HG03520 (cell line): Measurements from ENCODE around the gene TAF4.

Source experiments
- ATAC-seq: cut with Tn5 transposase; IDR thresholded peaks from one replicate; pipeline ENCODE4 v1.9.1; 2021; ENCODE audit warnings: mild to moderate bottlenecking, moderate library complexity; ENCODE audit not compliant: unreplicated experiment

The TAF4 gene

DNA sequence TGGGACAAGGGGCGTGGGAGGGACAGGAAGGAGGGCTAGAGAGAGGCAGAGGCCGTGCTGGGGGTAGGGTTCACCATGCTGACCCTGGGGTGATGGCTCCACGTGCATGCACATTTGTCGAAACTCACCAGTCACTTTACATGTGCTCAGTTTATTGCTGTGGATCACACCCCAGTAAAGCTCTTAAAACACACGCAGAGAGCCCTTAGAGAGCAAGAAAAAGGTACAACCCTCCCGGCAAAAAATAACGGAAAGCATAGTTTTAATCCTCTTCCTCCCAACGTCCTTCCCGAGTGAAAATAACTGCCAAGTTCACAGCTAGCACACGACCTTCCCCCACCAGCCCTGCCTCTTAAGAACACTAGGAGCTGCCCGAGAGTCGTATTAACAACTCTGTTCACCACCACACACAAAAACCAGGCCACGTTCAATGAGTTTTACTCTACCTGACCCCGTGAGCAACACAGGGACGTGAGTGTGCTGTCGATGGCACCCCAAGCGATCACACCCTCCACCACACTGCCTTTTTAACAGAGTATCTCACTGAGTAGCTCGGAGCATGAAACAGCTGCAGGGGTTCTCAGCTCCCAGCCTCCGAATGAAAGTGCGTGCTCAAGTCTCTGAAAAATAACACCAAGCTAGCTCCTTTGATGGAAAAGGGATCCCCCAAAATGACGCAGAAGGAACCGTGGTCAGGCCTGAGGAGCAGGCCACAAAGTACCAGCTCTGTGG lies 39.7 kb downstream of the TAF4 start:
- no peak for ATAC-seq

DNA sequence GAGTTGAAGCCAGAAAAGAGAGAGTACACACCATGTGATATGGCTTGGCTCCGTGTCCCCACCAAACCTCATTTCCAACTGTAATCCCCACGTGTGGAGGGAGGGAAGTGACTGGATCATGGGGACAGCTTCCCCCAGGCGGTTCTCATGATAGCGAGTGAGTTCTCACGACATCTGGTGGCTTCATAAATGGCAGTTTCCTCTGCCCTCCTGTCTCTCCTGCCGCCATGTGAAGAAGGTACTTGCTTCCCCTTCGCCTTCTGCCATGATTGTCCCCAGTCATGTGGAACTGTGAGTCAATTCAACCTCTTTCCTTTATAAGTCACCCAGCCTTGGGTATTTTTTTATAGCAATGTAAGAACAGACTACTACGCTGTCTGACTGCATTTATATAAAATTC lies 40.3 kb downstream of the TAF4 start:
- ATAC-seq = no peak

DNA sequence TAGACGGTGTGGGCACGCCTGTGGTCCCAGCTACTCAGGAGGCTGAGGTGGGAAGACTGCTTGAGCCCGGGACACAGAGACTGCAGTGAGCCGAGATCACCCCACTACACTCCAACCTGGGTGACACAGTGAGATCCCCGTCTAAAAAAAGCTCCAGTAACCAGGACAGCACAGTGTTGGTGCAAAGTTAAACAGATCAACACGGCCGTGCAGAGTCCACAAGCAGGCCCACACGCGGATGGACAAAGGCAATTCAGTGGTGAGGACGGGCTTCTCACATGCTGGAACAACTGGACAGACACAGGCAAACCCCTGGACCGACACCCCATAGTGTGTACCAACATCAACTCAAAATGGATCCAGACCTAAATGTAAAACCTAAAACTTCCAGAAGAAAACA lies 41.7 kb downstream of the TAF4 start:
- ATAC-seq = no peak

DNA sequence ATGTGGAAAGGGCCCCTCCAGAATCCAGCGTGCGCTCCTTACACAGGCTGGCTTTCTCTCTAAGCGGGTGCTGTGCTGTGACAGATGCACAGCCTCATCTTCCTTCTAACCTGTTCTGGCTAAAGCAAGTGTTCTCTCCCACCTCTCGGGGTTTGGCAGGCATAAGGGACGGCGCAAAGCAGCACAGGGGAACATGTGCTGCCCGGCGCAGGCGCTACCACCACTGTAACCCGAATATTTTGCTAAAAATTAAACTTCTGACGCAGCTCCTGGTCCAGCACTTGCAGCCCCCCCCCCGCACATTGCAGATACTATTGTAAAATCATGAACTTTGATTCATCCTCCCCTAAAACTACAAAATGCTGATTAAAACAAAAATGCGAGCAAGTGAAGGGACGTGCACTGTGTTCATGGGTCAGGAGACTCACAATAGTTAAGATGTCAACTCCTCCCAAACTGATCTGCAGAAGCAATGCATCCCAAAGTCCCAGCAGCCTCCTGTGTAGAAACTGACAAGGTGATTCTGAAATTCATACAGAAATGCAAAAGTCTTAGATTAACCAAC lies 43.0 kb downstream of the TAF4 start:
- no peak for ATAC-seq

DNA sequence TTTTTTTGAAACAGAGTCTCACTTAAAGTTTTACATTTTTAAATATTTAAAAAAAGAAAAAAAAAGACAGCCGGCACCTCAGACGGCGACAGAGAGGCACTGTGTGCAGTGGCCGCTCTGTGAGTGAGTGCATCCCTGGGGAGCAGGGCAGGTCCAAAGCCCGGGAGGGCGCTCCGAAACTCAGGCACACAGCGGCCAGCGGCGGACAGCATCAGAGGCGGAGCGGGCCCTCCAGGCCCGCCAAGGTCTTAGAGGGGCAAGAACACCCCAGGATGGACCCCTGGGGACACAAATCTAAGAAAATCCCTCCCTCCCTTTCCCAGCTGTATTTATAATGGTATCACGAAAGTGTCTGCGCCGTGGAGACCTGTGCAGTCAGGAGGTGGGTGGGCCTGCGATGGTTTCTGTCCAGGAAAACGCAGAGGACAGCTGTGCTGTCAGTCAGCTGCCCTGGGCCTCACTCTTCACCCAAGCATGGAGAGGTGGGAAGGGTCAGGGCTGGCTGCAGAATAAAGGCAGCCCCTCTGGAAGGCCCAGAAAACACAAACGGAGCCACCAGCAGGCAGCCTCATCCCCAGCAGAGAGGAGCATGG lies 43.8 kb downstream of the TAF4 start:
- no peak for ATAC-seq

DNA sequence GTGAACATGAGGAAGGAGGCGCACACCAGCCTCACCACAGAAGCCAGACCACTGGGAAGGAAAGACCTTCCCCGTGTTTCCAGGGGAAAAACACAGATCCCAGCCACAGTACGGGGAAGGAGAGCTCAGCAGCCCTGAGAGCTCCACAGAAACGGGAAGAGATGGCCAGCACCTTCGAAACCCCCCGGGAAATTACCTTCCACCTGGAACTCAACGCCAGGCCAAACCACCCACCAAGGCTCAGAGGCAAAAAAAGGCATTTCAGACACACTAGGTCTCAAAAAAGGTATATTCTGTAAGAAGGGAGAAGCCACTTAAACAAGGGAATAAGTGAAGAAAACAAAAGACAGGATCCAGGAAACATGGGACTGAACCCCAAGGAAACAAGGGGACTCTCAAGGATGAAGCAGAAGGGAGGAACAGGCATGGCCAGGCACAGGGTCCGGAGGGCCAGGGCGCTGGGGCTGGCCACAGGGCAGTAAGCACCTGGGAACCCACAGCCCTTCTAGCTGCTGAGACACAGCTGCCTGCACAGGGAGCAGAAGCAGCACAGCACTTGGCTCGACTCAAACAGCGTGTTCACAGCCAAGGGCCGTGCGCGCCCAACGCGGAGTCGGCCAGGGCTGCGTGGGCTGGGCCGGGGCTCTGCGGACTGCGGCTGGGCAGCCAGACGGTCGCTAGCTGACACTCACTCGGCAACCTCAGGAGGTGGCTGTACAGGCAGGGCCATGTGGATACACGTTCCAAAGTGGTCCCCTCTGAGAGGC lies 44.6 kb downstream of the TAF4 start:
- no peak for ATAC-seq

DNA sequence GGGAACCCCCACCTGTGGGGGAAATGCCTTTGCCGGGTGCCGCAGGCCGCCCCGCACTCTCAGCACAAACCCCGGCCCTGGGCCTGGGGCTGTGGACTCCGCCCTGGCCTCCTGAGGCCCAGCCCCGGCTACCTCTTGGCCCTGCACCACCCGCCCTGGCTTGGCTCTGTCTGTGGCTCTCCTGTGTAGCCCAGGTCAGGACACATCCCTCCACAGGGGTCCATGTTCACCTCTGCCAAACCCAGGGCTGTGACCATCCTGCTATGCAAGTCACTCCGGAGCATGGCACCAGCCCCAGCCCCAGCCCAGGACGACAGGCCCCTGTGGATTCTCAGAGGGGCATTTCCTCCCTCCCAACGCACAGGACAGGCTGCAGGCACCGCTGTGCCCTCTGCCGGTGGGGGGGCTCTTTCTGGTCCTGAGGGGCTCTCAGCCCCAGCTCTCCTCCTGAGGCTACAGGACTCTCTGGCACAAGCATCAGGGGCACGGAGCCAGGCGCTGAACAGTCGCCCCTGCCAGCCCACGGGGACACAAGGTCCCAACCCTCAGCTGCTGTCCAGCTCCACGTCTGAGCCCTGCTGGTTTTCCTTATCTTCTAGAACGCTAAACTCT lies 45.7 kb downstream of the TAF4 start:
- ATAC-seq = no peak

DNA sequence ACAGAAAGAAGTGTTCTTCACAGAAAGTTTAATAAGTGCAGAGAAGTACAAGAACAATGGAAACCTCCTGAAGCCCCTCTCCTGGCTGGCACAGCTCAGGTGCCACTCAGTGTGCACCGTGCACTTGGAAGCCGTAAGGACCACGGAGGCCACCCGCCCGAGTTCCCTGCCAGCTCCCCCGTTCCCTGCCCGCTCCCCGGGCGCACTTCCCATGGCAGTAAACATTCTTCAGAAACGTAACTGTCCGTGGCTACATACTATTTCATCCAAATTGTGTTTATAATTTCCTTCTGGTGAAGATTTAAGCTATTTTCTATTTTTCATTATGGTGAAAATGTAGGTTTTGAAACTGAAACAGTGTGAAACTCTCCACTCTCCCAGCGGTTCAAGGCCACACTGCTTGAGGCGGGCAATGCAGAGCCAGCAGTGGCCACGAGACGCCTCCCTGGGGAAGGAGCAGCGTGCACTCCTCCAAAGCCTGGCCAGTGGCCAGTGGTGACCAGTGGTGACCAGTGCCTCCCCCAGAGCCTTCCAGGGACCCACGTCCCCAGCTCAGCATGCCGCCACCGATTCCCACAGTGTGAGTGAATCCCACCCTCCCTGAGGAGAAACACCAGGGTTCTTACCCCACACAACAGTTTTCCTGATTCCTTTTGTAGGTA lies 46.4 kb downstream of the TAF4 start:
- no peak for ATAC-seq

DNA sequence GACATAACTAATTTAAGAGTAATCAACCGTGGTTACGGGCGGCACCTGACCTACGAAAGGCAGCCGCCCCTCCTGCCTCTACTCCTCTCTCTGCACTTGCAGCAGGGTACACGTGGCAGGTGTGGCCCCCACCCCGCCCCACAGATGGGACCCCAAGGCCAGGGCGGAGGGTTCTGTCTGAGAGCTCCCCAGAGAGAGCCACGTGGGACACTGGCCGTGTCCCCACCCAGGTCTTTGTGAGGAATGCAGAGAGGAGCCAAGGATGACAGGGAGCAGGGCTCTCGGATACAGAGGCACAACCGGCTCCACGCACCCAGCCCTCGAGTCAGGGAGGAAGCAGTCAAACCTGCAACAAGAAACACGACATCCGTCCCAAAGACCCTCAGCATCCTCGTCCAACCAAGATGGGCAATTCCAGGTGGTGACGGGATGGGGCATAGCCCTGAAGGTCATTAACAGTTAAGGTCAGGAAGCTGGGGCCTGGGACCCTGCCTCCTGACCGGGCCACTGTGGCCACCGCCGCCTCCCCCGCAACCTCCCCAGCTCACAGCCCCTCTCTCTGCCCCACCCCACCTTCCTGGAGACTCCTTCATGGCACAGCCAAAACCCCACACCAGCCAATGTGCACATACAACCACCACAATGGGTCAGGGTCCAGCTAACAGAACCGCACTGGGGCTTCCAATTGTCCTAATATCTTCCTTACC lies 47.1 kb downstream of the TAF4 start:
- no peak for ATAC-seq

DNA sequence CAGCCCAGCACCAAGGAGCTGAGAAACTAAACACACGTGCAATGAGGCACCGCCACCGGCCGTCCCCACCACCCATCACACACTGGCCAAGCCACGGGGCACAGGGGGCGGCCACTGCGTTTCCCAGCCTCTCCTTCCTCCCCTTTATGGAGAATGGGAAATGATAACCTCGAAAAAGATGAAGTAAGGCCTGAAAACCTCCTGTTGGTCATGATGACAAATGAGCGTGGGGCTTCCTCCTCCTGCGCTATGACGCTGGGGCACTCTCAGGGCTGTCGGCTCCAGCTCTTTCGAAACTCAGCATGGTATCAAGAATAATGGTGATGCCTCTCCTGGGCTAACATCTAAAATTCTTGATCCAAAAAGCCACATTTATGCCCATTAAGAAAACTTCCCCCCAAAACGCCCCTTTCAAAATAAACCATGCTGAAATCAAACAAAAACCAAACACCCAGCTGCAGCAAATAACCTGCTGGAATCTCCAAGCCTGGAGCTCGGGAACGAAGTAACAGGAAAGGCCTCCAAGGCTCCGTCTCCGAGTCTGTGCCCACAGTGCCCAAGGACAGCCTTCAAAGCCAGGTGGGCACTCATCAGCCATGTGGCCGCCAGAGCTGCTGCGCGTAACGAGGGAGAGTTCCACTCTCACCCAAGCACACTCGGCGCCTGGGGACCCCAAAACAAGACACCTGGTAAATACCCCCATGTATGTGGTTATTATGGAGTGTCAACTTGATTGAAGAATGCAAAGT lies 50.0 kb downstream of the TAF4 start:
- ATAC-seq = no peak

DNA sequence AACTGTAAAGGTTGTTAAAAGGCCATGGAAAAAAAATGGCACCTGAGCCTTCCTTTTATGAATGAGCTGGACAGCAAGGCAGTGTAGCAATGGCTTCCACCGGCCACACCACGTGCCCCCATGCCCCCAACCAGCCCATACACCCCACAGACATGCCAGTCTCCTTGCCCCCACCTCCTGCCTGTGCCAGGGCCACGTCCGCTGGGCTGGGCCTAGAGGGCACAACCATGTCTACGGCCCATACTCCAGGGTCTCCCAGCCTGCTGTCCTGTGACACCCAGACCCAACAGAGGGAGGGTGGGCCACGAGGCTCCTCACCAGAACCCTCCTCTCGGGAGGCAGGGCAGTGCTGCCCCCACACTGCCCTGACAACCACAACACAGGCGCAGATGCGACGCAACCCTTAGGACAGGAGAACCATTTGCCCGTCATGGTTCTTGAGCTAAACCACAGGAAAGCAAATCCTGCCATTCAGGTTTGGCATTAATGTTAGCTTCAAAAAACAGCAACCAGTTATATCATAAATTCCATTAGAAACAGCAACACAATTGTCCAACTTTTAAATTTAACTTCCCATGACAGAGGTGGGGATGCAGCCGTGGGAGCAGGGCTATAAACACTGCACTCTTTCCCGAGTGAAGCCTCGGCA lies 50.7 kb downstream of the TAF4 start:
- ATAC-seq = no peak

DNA sequence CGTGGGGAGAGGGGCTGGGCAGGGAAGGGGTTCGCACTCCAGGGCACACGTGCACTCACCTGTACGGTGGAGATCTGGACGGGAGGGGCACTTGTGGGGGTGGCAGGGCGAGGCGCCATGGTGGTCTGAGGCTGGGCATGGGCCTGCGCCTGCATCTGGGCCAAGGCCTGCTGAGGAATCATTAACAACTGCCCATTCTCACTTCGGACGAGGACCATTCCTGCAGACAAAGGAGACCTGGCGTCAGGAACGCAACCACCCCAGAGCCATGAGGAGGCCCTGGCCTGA lies 51.2 kb downstream of the TAF4 start:
- ATAC-seq = no peak

DNA sequence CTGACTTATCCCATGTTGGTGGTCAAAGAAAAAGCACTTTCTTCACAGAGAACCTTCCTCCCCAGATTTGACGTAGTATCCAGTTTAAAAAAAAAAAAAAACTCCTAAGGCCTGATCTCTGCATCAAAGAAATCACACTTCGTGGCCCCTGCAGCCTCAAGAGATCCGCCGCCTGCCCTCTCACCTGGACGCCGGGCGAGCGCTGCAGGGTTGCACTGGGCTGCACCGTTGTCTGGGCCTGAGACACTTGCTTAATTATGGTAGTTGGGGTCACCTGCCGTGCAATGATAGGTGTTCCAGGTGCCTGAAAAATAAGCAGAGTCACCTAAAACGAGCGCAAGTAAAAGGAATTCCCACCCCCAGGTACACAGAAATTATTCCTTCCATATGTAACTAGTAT lies 53.0 kb downstream of the TAF4 start:
- no peak for ATAC-seq

DNA sequence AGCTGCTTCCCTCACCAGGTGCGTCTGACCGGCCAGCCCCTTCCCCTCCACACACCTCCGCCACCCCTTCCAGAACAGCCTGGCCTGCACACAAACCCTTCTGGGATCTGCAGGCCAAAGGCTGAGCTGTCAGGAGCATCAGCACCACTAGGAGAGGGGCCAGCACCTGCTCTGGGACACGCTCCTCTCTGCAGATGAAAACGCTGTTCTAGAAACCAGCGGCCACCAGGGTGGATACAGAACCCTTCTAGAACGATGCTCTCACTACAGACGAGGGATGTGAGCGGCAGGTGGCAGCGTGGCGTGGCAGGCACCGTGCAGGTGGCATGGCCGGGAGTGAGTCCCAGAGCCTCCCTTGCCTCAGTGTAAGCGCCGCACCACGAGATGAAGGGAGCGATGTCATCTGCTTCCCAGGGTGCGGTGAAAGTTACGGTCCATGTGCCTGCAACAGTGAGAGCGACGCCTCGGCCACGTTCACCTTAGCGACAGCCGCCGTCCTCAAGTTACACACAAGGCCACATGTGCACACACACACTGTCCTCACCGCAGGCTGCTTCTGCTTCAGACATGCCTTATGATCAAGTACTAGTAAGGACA lies 53.6 kb downstream of the TAF4 start:
- no peak for ATAC-seq

DNA sequence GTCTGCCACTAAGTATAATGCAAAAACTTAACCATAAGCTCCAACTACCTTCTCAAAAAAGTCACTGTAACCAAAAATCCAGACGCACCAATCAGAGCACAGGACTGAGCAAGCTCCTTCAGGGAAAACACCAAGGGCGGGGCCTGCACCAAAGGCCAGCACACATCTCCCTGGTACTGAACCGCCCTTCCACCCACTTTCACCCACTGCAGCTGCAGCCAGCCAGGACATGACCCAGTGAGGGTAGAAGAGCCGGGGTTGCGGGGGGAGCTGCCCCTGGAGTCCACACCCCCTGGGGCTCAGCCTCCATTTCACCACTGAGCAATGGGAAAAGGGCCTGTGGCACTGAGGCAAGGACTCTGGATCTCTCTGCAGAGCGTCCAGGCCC lies 54.3 kb downstream of the TAF4 start:
- ATAC-seq = no peak

DNA sequence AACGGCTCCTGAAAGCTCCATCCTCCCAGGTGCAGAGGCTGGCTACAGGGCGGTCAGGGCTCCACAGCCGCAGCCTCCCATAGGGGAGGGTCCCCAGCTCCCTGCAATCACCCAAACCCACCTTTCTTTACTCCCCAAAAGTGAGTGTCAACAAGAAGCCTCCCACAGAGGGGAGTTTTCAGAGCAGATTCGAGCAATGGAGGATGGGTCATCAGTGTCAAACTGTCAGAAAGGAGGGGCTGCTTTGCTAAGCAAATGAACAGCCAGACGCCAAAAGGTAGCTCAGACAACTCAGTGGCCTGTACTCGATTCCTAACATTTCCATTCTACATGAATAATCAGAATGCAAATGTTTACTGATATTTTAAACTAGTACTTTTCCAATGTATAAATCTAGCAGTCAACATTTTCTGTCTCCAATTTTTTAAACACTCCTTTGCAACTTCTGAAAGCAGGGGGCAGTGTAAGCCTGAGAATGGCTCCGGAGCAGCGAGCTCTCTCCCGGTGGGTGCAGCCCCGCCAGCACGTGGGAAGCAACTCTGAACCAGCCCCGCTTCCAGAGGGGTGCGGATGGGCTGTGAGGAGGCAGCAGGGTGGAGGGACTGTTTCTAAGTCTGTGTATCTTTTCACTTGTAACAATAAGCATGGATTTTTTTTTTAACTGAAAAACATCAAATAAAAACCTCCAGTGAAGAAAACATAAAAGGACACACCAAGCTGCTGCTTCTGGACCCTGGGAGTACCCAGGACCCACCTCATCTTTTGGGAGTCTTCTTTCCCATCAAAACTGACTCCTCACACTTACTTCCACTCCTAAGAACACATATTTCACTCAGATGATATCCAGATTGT lies 54.9 kb downstream of the TAF4 start:
- ATAC-seq = no peak

DNA sequence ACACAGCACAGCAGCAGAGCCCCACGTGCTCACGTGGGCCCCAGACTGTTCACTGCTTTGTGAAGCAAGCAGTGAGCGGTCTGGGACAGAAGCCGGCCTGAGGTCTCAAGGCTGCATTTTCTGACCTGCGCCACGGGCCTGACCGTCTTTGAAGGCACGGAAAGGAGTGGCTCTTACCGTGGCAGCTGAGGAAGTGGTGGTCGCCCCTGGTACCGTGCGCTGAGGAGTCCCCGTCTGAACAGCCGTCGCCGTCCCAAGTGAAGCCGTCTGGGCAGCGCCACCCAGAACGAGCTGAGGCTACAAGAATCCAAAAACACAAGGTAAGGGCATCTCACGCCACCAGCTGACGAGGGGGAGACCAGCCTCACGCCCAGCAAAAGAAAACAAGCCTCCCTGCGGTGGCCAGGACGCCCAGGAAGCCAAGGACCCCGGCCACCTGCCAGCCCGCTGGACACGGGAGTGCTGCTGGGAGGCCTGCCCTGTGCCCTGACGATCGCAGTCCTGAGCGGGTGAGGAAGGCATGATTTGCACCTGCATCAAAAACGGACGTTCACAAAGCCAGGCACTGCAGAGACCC lies 55.7 kb downstream of the TAF4 start:
- ATAC-seq = no peak

DNA sequence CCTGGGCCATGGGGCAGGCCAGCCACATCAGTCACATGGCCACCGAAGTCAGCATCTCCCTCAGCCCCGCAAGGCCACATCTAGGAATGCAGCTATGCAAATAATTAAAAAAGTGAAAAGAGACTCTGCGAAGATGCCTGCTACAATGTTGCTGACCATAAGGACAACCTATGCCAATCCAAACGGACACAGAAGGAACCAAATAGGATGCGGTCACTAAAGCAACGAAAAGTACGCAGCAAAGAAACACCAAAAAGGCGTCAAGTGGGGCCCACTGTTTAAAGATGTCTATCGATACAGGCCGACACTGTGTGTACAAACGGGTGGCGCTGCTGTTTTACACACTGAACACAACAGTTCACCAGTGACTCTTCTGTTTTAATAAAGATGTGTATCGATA lies 56.4 kb downstream of the TAF4 start:
- no peak for ATAC-seq
